Activated T-helper 2 cell treated with anti-CD3 and anti-CD28 coated beads, Interferon-gamma antibody, Interleukin-2, Interleukin-4, amounts not matched to agents 10 μg/mL and 5 μg/mL and 100 μg/mL, durations not matched to agents 14 hours and 24 hours and 36 hours (primary cell): ENCODE results near the gene FLT3. TPM values are rescaled to one million over a fixed set of nuclear protein-coding genes. Genes with fewer than 3 reads are reported as not detected.
"Not testable (repeated sequence)": the region's sequence is repeated elsewhere in the genome, so short reads cannot be mapped to it uniquely, and the experiment has no call there.

ENCODE experiments used
- DNase-seq: peaks from one replicate; pipeline ENCODE4 v3.0.0; 2021; ENCODE audit warnings: low spot score
- H3K27ac Mint-ChIP-seq: one replicate; pipeline ENCODE4 v1.8.0; 2021; ENCODE audit warnings: mixed read lengths
- H3K27me3 Mint-ChIP-seq: one replicate; pipeline ENCODE4 v1.8.0; 2021; ENCODE audit warnings: low read depth, mixed read lengths
- H3K36me3 Mint-ChIP-seq: one replicate; pipeline ENCODE4 v1.8.0; 2021; ENCODE audit warnings: low read depth, mixed read lengths
- H3K4me1 Mint-ChIP-seq: one replicate; pipeline ENCODE4 v1.8.0; 2021; ENCODE audit warnings: low read depth, mixed read lengths
- H3K4me3 Mint-ChIP-seq: one replicate; pipeline ENCODE4 v1.8.0; 2021; ENCODE audit warnings: low read depth, mild to moderate bottlenecking, moderate library complexity, mixed read lengths
- H3K9me3 Mint-ChIP-seq: one replicate; pipeline ENCODE4 v1.8.0; 2021; ENCODE audit warnings: mixed read lengths
- intact Hi-C: fragments of 100-400 bp; cut with micrococcal nuclease; formaldehyde crosslinking; loops from one replicate; pipeline ENCODE4 v1.15.1; 2023
- total RNA-seq: library from RNA; stranded (reverse); gene quantifications from 2 replicates; pipeline ENCODE4 v1.2.3, GENCODE V29; 2022

FLT3 gene
- total RNA-seq, 1 donor from 2014 or later: not detected

- Mint-ChIP-seq H3K27me3 (peaks cover 25% of the 10 kb centered on the region), H3K36me3 (no peaks in the 10 kb centered on the region), H3K4me1 (no peaks in the 10 kb centered on the region), H3K4me3 (no peak overlapping the region), H3K9me3 (no peaks in the 10 kb centered on the region), H3K27ac (no peak overlapping the region)
- DNase-seq: no peak
- intact Hi-C loops: no loop called here
Measured at GRCh38 chr13:28092431-28092830, 7.9 kb downstream of the FLT3 start.

DNA sequence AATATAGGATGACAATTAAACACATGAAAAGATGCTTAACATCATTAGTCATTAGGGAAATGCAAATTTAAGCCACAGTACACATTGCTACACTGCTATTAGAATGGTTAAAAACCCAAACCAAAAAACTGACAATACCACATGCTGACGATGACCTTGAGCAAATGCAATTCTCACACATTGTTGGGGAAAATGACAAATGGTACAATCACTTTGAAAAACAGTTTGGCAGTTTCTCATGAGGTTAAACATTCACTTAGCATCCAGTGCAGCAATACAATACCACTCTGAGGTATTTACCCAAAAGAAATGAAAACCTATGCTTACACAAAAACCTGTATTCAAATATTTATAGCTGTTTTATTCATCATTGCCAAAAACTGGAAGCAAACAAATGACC is 11.3 kb downstream of the FLT3 start:
- Mint-ChIP-seq H3K27me3 (peaks cover 19% of the 10 kb centered on the region), H3K9me3 (no peaks in the 10 kb centered on the region), H3K27ac (no peak overlapping the region), H3K4me1 (no peaks in the 10 kb centered on the region), H3K36me3 (no peaks in the 10 kb centered on the region), H3K4me3 (no peak overlapping the region)
- intact Hi-C loops: no loop called here
- DNase-seq: no peak

- H3K9me3 Mint-ChIP-seq, intact Hi-C loops, H3K36me3 Mint-ChIP-seq, H3K4me1 Mint-ChIP-seq, H3K27ac Mint-ChIP-seq, H3K4me3 Mint-ChIP-seq, DNase-seq, H3K27me3 Mint-ChIP-seq: not testable (repeated sequence)
Measured at GRCh38 chr13:28077820-28078219, 22.6 kb downstream of the FLT3 start.

DNA sequence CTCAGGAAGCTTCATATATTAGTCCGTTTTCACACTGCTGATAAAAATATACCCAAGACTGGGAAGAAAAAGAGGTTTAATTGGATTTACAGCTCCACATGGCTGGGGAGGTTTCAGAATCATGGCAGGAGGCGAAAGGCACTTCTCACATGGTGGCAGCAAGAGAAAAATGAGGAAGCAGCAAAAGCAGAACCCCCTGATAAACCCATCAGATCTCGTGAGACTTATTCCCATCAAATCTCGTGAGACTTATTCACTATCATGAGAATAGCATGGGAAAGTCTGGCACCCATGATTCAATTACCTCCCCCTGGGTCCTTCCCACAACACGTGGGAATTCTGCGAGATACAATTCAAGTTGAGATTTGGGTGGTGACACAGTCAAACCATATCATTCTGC is 23.1 kb downstream of the FLT3 start:
- H3K9me3 Mint-ChIP-seq: no peaks in the 10 kb centered on the region
- no peaks in the 10 kb centered on the region for H3K36me3 Mint-ChIP-seq
- DNase-seq: no peak
- H3K27me3 Mint-ChIP-seq: peaks cover 10% of the 10 kb centered on the region
- H3K27ac Mint-ChIP-seq: no peak overlapping the region
- H3K4me1 Mint-ChIP-seq: no peaks in the 10 kb centered on the region
- intact Hi-C loops: no loop called here
- H3K4me3 Mint-ChIP-seq: no peak overlapping the region

- H3K27me3 Mint-ChIP-seq: peaks cover 14% of the 10 kb centered on the region
- no peaks in the 10 kb centered on the region for H3K36me3 Mint-ChIP-seq
- no peak overlapping the region for H3K4me3 Mint-ChIP-seq
- no peak for DNase-seq
- no peaks in the 10 kb centered on the region for H3K9me3 Mint-ChIP-seq
- no peak overlapping the region for H3K27ac Mint-ChIP-seq
- no peaks in the 10 kb centered on the region for H3K4me1 Mint-ChIP-seq
- intact Hi-C loops: no loop called here
Measured at GRCh38 chr13:28071424-28071823, 29.0 kb downstream of the FLT3 start.

- intact Hi-C loops: no loop called here
Measured at GRCh38 chr13:28067491-28067890, 32.9 kb downstream of the FLT3 start.

DNA sequence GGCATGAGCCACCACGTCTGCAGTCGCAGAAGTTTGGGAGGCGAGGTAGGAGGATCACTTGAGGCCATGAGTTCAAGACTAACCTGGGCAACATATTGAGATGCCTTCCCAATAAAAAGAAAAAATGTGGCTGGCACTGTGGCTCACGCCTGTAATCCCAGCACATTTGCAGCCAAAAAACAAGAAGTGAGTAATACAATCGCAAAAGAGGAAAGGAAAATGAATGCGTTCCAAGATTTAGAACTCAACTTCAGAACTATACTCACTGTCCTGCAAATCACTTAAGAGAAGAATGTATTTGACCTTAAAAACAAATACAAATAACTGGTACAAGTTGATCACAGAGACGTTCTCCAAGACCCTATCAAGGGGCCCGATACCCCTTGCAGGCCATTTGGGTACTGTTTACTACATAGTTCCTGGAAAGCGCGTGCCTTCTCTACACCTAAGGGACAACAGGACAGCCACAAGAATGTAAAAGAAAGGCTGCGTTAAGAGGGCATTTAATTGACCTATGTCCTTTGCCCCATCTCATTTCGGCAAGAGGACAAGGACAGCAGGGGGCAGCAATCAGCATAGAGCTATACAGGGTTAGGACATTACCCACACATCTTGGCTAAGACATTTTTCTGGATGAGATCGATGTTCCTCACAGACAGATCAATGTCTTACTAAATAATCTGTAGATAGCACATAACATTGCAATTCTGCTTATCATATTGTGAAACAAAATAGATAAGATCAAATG is 41.3 kb downstream of the FLT3 start:
- H3K27ac Mint-ChIP-seq: no peak overlapping the region
- peaks cover 16% of the 10 kb centered on the region for H3K27me3 Mint-ChIP-seq
- H3K36me3 Mint-ChIP-seq: no peaks in the 10 kb centered on the region
- H3K9me3 Mint-ChIP-seq: no peaks in the 10 kb centered on the region
- peak; percentile 11 for DNase-seq
- intact Hi-C loops: no loop called here
- H3K4me3 Mint-ChIP-seq: no peak overlapping the region
- no peaks in the 10 kb centered on the region for H3K4me1 Mint-ChIP-seq

More at GRCh38 chr13:28067491-28067890, 32.9 kb downstream of the FLT3 start:
- Mint-ChIP-seq H3K27ac (no peak overlapping the region), H3K36me3 (no peaks in the 10 kb centered on the region), H3K27me3 (peaks cover 14% of the 10 kb centered on the region), H3K4me3 (no peak overlapping the region), H3K9me3 (no peaks in the 10 kb centered on the region), H3K4me1 (no peaks in the 10 kb centered on the region)
- no peak for DNase-seq

GRCh38 chr13:28056970-28057712 is 43.2 kb downstream of the FLT3 start:
- Mint-ChIP-seq H3K27ac (no peak overlapping the region), H3K4me1 (no peaks in the 10 kb centered on the region), H3K4me3 (no peak overlapping the region), H3K36me3 (no peaks in the 10 kb centered on the region), H3K27me3 (peaks cover 21% of the 10 kb centered on the region), H3K9me3 (no peaks in the 10 kb centered on the region)
- DNase-seq: no peak
- intact Hi-C loops: no loop called here

GRCh38 chr13:28056426-28056825 is 44.0 kb downstream of the FLT3 start:
- H3K27ac Mint-ChIP-seq: no peak overlapping the region
- intact Hi-C loops: no loop called here
- H3K9me3 Mint-ChIP-seq: no peaks in the 10 kb centered on the region
- no peak for DNase-seq
- H3K36me3 Mint-ChIP-seq: no peaks in the 10 kb centered on the region
- peaks cover 21% of the 10 kb centered on the region for H3K27me3 Mint-ChIP-seq
- no peak overlapping the region for H3K4me3 Mint-ChIP-seq
- H3K4me1 Mint-ChIP-seq: no peaks in the 10 kb centered on the region

DNA sequence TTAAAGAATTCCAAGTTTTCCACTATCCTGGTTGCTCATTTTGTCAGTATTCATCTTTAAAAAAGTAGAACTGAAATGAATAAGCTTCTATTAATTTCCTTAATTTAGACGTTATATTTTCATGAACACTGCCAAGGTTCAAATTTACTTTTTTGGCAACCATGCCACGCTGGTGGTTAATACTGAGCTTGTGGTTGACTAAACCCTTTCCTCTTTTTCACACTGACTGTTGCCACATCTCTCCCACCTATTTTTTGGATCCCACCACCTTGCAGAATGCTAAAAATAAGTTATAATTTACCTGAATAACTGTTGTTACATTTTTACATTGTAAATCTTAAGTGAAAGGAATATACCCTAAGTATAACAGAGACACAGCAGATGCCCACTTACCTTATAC is 45.0 kb downstream of the FLT3 start:
- peaks cover 21% of the 10 kb centered on the region for H3K27me3 Mint-ChIP-seq
- H3K4me1 Mint-ChIP-seq: no peaks in the 10 kb centered on the region
- no peaks in the 10 kb centered on the region for H3K9me3 Mint-ChIP-seq
- DNase-seq: no peak
- H3K36me3 Mint-ChIP-seq: no peaks in the 10 kb centered on the region
- H3K27ac Mint-ChIP-seq: no peak overlapping the region
- intact Hi-C loops: no loop called here
- H3K4me3 Mint-ChIP-seq: no peak overlapping the region

DNA sequence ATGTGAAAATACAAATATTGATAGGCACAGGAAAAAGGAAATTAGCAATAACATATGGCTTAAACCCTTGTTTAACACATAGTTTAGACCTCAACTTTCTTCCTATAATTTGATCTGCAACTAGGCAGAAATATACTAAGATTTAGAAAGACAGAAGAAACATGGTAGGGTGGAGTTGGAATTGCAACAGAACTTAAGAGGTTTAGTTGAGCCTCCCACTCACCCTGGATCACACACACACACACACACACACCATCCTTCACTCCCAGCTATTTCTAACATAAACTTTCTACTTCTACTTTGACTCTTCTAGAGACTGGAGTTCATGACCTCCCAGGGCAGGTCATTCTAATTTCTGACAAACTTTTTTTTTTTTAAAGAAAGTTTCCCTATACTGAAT is 47.4 kb downstream of the FLT3 start:
- H3K36me3 Mint-ChIP-seq: no peaks in the 10 kb centered on the region
- H3K27ac Mint-ChIP-seq: no peak overlapping the region
- no peak for DNase-seq
- H3K27me3 Mint-ChIP-seq: peaks cover 27% of the 10 kb centered on the region
- no peaks in the 10 kb centered on the region for H3K9me3 Mint-ChIP-seq
- H3K4me1 Mint-ChIP-seq: peaks cover 3% of the 10 kb centered on the region
- intact Hi-C loops: no loop called here
- no peak overlapping the region for H3K4me3 Mint-ChIP-seq

GRCh38 chr13:28049880-28050875 is 50.2 kb downstream of the FLT3 start:
- DNase-seq: no peak
- Mint-ChIP-seq H3K4me3 (no peak overlapping the region), H3K36me3 (no peaks in the 10 kb centered on the region), H3K9me3 (no peaks in the 10 kb centered on the region), H3K27ac (no peak overlapping the region), H3K27me3 (peaks cover 17% of the 10 kb centered on the region), H3K4me1 (peaks cover 7% of the 10 kb centered on the region)
- intact Hi-C loops: no loop called here
